B cell (primary cell): Measurements from ENCODE around the gene CSDE1. TPM values are rescaled to one million over a fixed set of nuclear protein-coding genes. Genes with fewer than 3 reads are reported as not detected.

Source experiments
- ATAC-seq: fragments of 200-7000 bp; cut with Tn5 transposase; one replicate; pipeline ENCODE4 v1.10.0; 2021; ENCODE audit warnings: low read depth, mild to moderate bottlenecking, moderate number of reproducible peaks, moderate library complexity
- CTCF ChIA-PET: fragments of 350-600 bp; sonication (Branson Sonifier 250); formaldehyde crosslinking; loops from one replicate; lab custom pipeline; 2021; ENCODE audit warnings: antibody characterized with exemption, inconsistent platforms; lab: Charles Lee
- POLR2A ChIA-PET: fragments of 350-600 bp; sonication (Branson Sonifier 250); formaldehyde crosslinking; loops from one replicate; lab custom pipeline; 2021; ENCODE audit warnings: antibody characterized with exemption; lab: Charles Lee
- DNase-seq: peaks from one replicate; pipeline ENCODE4 v3.0.0; 2013
- H2AFZ ChIP-seq: 2 replicates; pipeline ENCODE4 v1.6.1; 2012; ENCODE audit warnings: mild to moderate bottlenecking, low read depth, low read length; ENCODE audit not compliant: insufficient read depth, poor library complexity, severe bottlenecking
- H3K27ac ChIP-seq, 2 donors: 1 replicate in 1 of 2; 2 replicates in 1 of 2; pipeline ENCODE4 v1.5.1; 2012 to 2013; ENCODE audit warnings: low read length in 2 of 2, mild to moderate bottlenecking in 2 of 2, moderate library complexity in 1 of 2
- H3K27me3 ChIP-seq, 4 experiments: fragments of 200-600 bp in 1 of 4; sonication (generic) in 1 of 4; replicated peaks in 1 of 4; 1 replicate in 2 of 4; 2 replicates in 2 of 4; pipeline versions ENCODE4 v1.6.1 to v1.7.0; 2013 to 2016; ENCODE audit warnings: low read length in 3 of 4, mild to moderate bottlenecking in 2 of 4, mixed read lengths in 1 of 4, moderate library complexity in 1 of 4; ENCODE audit not compliant: insufficient read depth in 4 of 4, control insufficient read depth in 3 of 4; ENCODE audit errors: control extremely low read depth in 1 of 4
- H3K36me3 ChIP-seq, 2 experiments: replicated peaks in 1 of 2; 1 replicate in 1 of 2; 2 replicates in 1 of 2; pipeline versions ENCODE4 v1.6.1 to v1.7.1; 2013; ENCODE audit warnings: low read length in 1 of 2; ENCODE audit not compliant: insufficient read depth in 2 of 2, control insufficient read depth in 1 of 2; ENCODE audit errors: control extremely low read depth in 1 of 2, extremely low read depth in 1 of 2
- H3K4me1 ChIP-seq, 2 donors: fragments of 200-600 bp in 1 of 2; sonication (generic) in 1 of 2; 1 replicate in 1 of 2; 2 replicates in 1 of 2; pipeline versions ENCODE4 v1.5.1 to v1.6.1; 2013 to 2017; ENCODE audit warnings: low read length in 2 of 2; ENCODE audit not compliant: control insufficient read depth in 2 of 2, insufficient read depth in 2 of 2
- H3K4me2 ChIP-seq: replicated peaks from 2 replicates; pipeline ENCODE3; 2012; ENCODE audit warnings: mild to moderate bottlenecking, low read depth, low read length; ENCODE audit not compliant: poor library complexity, severe bottlenecking
- H3K4me3 ChIP-seq, 5 experiments: fragments of 200-600 bp in 1 of 5; sonication (generic) in 1 of 5; 1 replicate in 3 of 5; 2 replicates in 2 of 5; pipeline versions ENCODE4 v1.5.1 to v1.7.0; 2011 to 2016; ENCODE audit warnings: low read length in 4 of 5, mild to moderate bottlenecking in 4 of 5, low read depth in 2 of 5, control low read depth in 1 of 5, moderate library complexity in 1 of 5; ENCODE audit not compliant: insufficient read depth in 1 of 5; ENCODE audit errors: control extremely low read depth in 1 of 5, extremely low read depth in 1 of 5
- H3K79me2 ChIP-seq: fragments of 200-600 bp; sonication (generic); one replicate; pipeline ENCODE4 v1.6.0; 2016; ENCODE audit warnings: low read length; ENCODE audit not compliant: control insufficient read depth, insufficient read depth
- H3K9ac ChIP-seq: fragments of 200-600 bp; sonication (generic); 2 replicates; pipeline ENCODE4 v1.6.1; 2017; ENCODE audit warnings: mild to moderate bottlenecking, low read length, moderate library complexity
- H3K9me3 ChIP-seq, 3 donors: one replicate each; pipeline versions ENCODE4 v1.6.1 to v1.7.1; 2013; ENCODE audit warnings: low read length in 2 of 3; ENCODE audit not compliant: control insufficient read depth in 2 of 3, insufficient read depth in 1 of 3; ENCODE audit errors: control extremely low read depth in 1 of 3
- H4K20me1 ChIP-seq: 2 replicates; pipeline ENCODE4 v1.6.0; 2012; ENCODE audit warnings: mild to moderate bottlenecking, low read length; ENCODE audit not compliant: insufficient read depth, control insufficient read depth, poor library complexity, severe bottlenecking
- H3K27ac Mint-ChIP-seq: one replicate; pipeline ENCODE4 v1.8.0; 2021; ENCODE audit warnings: mixed read lengths
- H3K27me3 Mint-ChIP-seq: one replicate; pipeline ENCODE4 v1.8.0; 2021; ENCODE audit warnings: mixed read lengths
- H3K4me1 Mint-ChIP-seq: one replicate; pipeline ENCODE4 v1.8.0; 2021; ENCODE audit warnings: mixed read lengths
- H3K4me3 Mint-ChIP-seq: one replicate; pipeline ENCODE4 v1.8.0; 2021; ENCODE audit warnings: mixed read lengths
- H3K9me3 Mint-ChIP-seq: one replicate; pipeline ENCODE4 v1.8.0; 2022; ENCODE audit warnings: mixed read lengths; ENCODE audit not compliant: insufficient read depth
- EZH2 ChIP-seq: IDR thresholded peaks from 2 replicates; pipeline ENCODE4 v1.6.1; 2012; ENCODE audit warnings: borderline replicate concordance, low read depth, mild to moderate bottlenecking, moderate library complexity, low read length; ENCODE audit not compliant: insufficient read depth, poor library complexity, severe bottlenecking
- WGBS: methylation state at CpG from one replicate; pipeline ENCODE4 v1.1.5; 2013; ENCODE audit warnings: missing lambda C conversion rate; ENCODE audit not compliant: insufficient coverage; 5-methylcytosine and 5-hydroxymethylcytosine counted together
- intact Hi-C: fragments of 100-400 bp; cut with micrococcal nuclease; formaldehyde crosslinking; loops from one replicate; pipeline ENCODE4 v1.10.0; 2022
- polyA plus RNA-seq: library from polyadenylated mRNA; depleted of rRNA; stranded (reverse); fragments of >200 nt; gene quantifications from 2 replicates; pipeline ENCODE4 v1.2.3, GENCODE V29; 2012
- total RNA-seq, 2 donors: library from RNA; stranded (reverse); fragments of 120-200 nt in 1 of 2; gene quantifications; 1 replicate in 1 of 2; 2 replicates in 1 of 2; pipeline versions ENCODE4 v1.2.3 to v1.2.4, GENCODE V29; 2013 to 2022
- TF ChIP-seq, protein P1 (sequence below): fragments of 200-600 bp; IDR thresholded peaks from one replicate; pipeline ENCODE4 v1.8.0; 2022; ENCODE audit warnings: antibody characterized with exemption, mild to moderate bottlenecking

CSDE1 gene
- total and polyA plus RNA-seq, 2 donors (not counting 1 experiment from before 2014, with no cell fraction given): 114 to 454 TPM

DNA sequence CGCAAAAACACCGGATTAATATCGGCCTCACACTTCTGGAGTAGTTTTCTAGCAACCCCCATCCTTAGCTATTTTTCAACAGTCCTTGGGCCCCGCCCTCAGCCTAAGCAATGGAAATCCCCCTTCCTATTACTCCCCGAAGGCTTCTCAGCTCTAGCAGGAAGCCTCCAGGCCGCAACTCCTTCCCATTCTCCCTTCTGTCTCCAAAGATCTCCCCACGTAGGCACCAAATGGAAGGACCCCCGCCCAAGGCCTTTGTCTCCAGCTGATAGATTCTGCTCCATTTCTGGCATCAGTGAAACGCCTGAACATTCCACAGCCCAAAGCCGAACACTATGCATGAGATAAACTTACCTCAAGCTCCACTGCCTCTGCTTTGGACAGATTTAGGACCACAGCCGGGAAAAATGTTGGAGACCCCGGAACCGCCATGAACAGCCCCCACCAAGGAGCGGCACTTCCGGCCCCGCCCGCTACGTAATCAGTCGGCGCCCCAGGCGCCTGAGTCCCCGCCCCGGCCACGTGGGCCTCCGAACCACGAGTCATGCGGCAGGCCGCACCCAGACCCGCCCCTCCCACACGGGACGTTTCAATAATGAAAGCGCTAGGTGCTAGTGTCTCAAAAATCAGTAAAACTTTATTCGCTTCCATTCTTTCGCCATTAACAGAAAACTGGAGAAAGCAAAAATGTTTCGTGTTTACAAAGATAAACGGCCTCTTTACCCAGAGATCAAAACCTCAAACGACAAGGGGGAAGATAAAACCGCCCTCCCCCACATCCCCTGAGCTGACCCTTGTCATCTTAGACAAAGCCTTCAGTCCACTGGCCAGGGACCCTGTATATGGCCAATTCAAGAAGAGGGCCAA, 41.2 kb downstream of the CSDE1 start, which contains the start of gene NRAS:
TSS of gene NRAS (minus strand) at position 468 of the 867 bp plus-strand sequence. CDS start 611 bp downstream, outside the sequence.
- Histone ChIP-seq H3K27ac (peak within 1 kb of the TSS; percentile 97), H3K4me3 (peak within 1 kb of the TSS; percentile 69 to 95 (median 89)), H3K4me2 (peak within 1 kb of the TSS; percentile 72), H3K9ac (peak within 1 kb of the TSS; percentile 94), H3K36me3 (peaks cover 8 to 68% of the 10 kb centered on the region in 2 experiments), H3K9me3 (no peaks in the 10 kb centered on the region), H2AFZ (peak within 1 kb of the TSS; percentile 61), H4K20me1 (no peaks in the 10 kb centered on the region), H3K4me1 (peaks cover 15 to 16% of the 10 kb centered on the region in 2 donors), H3K79me2 (peaks cover 35% of the 10 kb centered on the region), H3K27me3 (no peaks in the 10 kb centered on the region)
- ATAC-seq: peak; percentile 96
- peak within 1 kb of the TSS; percentile 99 for H3K4me3 Mint-ChIP-seq
- H3K27me3 Mint-ChIP-seq: no peaks in the 10 kb centered on the region
- peak within 1 kb of the TSS; percentile 99 for H3K27ac Mint-ChIP-seq
- peak; percentile 96 for DNase-seq
- POLR2A ChIA-PET: interaction anchor here (0.5 to 1.7 kb wide), 5 partner anchors 26 to 205 kb away, joined by 3 to 6 read pairs (median 5); partner anchors contain the start of genes CSDE1, DENND2C, SIKE1 and TRIM33
- H3K4me1 Mint-ChIP-seq: peaks cover 29% of the 10 kb centered on the region
- CTCF ChIA-PET: interaction anchor here (0.6 to 1.6 kb wide), 3 partner anchors 41 to 236 kb away, joined by 3 to 4 read pairs (median 4); partner anchors contain the start of gene CSDE1
- no peaks in the 10 kb centered on the region for H3K9me3 Mint-ChIP-seq
- under 1% methylated on average over 38 of the region's 38 CpGs for WGBS
- intact Hi-C loops: loop anchor here (1.0 to 10.0 kb wide), 9 partner anchors 41 to 2002 kb away; partner anchors contain the start of genes BCAS2, CSDE1, DENND2C and PPM1J
- TF ChIP-seq, protein P1, sequence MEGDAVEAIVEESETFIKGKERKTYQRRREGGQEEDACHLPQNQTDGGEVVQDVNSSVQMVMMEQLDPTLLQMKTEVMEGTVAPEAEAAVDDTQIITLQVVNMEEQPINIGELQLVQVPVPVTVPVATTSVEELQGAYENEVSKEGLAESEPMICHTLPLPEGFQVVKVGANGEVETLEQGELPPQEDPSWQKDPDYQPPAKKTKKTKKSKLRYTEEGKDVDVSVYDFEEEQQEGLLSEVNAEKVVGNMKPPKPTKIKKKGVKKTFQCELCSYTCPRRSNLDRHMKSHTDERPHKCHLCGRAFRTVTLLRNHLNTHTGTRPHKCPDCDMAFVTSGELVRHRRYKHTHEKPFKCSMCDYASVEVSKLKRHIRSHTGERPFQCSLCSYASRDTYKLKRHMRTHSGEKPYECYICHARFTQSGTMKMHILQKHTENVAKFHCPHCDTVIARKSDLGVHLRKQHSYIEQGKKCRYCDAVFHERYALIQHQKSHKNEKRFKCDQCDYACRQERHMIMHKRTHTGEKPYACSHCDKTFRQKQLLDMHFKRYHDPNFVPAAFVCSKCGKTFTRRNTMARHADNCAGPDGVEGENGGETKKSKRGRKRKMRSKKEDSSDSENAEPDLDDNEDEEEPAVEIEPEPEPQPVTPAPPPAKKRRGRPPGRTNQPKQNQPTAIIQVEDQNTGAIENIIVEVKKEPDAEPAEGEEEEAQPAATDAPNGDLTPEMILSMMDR: no peak
- TF ChIP-seq EZH2: no peak
